ENCODE measurements around the gene IL5. TPM values are rescaled to one million over a fixed set of nuclear protein-coding genes. Genes with fewer than 3 reads are reported as not detected.
"Not testable (repeated sequence)": the region's sequence is repeated elsewhere in the genome, so short reads cannot be mapped to it uniquely, and the experiment has no call there.

The IL5 gene
- total RNA-seq, 1 experiment from 2014 or later, result not detected

DNA sequence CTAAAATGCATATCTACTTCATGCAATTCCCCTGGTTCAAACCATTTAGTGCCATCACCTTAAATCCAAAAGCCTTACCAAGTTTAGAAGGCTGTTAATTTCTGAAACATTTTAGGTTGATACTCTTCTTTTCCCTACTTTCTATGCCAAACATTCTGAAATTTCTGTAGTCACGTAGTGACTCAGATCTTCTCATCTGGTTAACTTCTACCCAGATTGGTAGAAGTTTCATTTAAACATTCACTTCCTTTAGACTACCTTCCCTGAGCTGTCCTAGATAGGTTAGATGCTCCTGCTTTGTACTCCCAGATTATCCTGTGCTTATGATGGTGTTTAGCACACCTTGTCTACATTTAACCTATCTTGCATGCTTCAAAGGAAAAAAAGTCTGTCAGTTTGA lies 23.3 kb upstream of the IL5 start:
- TF ChIP-seq, protein P1, sequence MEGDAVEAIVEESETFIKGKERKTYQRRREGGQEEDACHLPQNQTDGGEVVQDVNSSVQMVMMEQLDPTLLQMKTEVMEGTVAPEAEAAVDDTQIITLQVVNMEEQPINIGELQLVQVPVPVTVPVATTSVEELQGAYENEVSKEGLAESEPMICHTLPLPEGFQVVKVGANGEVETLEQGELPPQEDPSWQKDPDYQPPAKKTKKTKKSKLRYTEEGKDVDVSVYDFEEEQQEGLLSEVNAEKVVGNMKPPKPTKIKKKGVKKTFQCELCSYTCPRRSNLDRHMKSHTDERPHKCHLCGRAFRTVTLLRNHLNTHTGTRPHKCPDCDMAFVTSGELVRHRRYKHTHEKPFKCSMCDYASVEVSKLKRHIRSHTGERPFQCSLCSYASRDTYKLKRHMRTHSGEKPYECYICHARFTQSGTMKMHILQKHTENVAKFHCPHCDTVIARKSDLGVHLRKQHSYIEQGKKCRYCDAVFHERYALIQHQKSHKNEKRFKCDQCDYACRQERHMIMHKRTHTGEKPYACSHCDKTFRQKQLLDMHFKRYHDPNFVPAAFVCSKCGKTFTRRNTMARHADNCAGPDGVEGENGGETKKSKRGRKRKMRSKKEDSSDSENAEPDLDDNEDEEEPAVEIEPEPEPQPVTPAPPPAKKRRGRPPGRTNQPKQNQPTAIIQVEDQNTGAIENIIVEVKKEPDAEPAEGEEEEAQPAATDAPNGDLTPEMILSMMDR (conservative IDR thresholded peaks at IDR 0.05; ENCODE audit: low read depth, low read length), result no peak
- no peak for TF ChIP-seq EZH2 (IDR thresholded peaks at IDR 0.05; ENCODE audit: borderline replicate concordance, low read depth, low read length, poor library complexity, severe bottlenecking)
- intact Hi-C loops (cut with micrococcal nuclease; ENCODE audit: unreplicated experiment), result no loop called here
- Histone ChIP-seq H3K9me3 (ENCODE audit: low read depth, low read length, poor library complexity, severe bottlenecking) (no peaks in the 10 kb centered on the region), H3K4me1 (ENCODE audit: insufficient read depth, low read length, poor library complexity, severe bottlenecking) (no peaks in the 10 kb centered on the region), H3K4me3 (ENCODE audit: low read depth, low read length, poor library complexity, severe bottlenecking) (no peak overlapping the region), H3K27me3 (replicated peaks; ENCODE audit: insufficient read depth, low read depth, low read length, poor library complexity) (no peaks in the 10 kb centered on the region), H3K27ac (ENCODE audit: low read depth, low read length, poor library complexity, severe bottlenecking) (no peak overlapping the region), H3K36me3 (ENCODE audit: insufficient read depth, low read length, poor library complexity, severe bottlenecking) (peaks cover 7% of the 10 kb centered on the region)
- ChIA-PET CTCF (no interaction called here), POLR2A (ENCODE audit: low non-redundant PET) (no interaction called here)
- no TSS peak for BruUV-seq (replicated peaks)
- no peak for DNase-seq (ENCODE audit: low spot score)

DNA sequence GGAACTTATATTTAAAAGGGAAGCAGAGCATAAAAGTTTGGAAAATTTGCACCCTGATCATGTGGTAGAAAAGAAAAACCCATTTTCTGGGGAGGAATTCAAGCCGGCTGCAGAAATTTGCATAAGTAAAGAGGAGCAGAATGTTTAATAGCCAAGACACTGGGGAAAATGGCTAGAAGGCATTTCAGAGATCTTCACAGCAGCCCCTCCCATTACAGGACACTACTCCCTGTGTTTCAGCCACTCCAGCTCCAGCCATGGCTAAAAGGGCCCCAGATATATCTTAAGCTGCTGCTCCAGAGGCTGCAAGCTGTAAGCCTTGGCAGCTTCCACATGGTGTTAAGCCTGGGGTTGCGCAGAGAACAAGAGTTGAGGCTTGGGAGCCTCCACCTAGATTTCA lies 21.2 kb upstream of the IL5 start:
- H3K4me3 ChIP-seq (ENCODE audit: low read depth, low read length, poor library complexity, severe bottlenecking); BruUV-seq (replicated peaks); DNase-seq (ENCODE audit: low spot score); POLR2A ChIA-PET (ENCODE audit: low non-redundant PET); H3K27ac ChIP-seq (ENCODE audit: low read depth, low read length, poor library complexity, severe bottlenecking); H3K9me3 ChIP-seq (ENCODE audit: low read depth, low read length, poor library complexity, severe bottlenecking); intact Hi-C loops (cut with micrococcal nuclease; ENCODE audit: unreplicated experiment); H3K4me1 ChIP-seq (ENCODE audit: insufficient read depth, low read length, poor library complexity, severe bottlenecking); H3K27me3 ChIP-seq (replicated peaks; ENCODE audit: insufficient read depth, low read depth, low read length, poor library complexity); CTCF ChIA-PET: not testable (repeated sequence)
- peaks cover 16% of the 10 kb centered on the region for H3K36me3 ChIP-seq (ENCODE audit: insufficient read depth, low read length, poor library complexity, severe bottlenecking)

GRCh38 chr5:132561601-132562000 lies 18.3 kb upstream of the IL5 start:
- POLR2A ChIA-PET (ENCODE audit: low non-redundant PET), result no interaction called here
- intact Hi-C loops (cut with micrococcal nuclease; ENCODE audit: unreplicated experiment), result no loop called here
- Histone ChIP-seq H3K27me3 (replicated peaks; ENCODE audit: insufficient read depth, low read depth, low read length, poor library complexity) (no peaks in the 10 kb centered on the region), H3K36me3 (ENCODE audit: insufficient read depth, low read length, poor library complexity, severe bottlenecking) (peaks cover 15% of the 10 kb centered on the region), H3K4me1 (ENCODE audit: insufficient read depth, low read length, poor library complexity, severe bottlenecking) (no peaks in the 10 kb centered on the region), H3K4me3 (ENCODE audit: low read depth, low read length, poor library complexity, severe bottlenecking) (no peak overlapping the region), H3K9me3 (ENCODE audit: low read depth, low read length, poor library complexity, severe bottlenecking) (no peaks in the 10 kb centered on the region), H3K27ac (ENCODE audit: low read depth, low read length, poor library complexity, severe bottlenecking) (no peak overlapping the region)
- BruUV-seq (replicated peaks), result no TSS peak
- DNase-seq (ENCODE audit: low spot score), result no peak
- CTCF ChIA-PET, result no interaction called here
- no peak for TF ChIP-seq EZH2 (IDR thresholded peaks at IDR 0.05; ENCODE audit: borderline replicate concordance, low read depth, low read length, poor library complexity, severe bottlenecking)
- TF ChIP-seq, protein P1 (conservative IDR thresholded peaks at IDR 0.05; ENCODE audit: low read depth, low read length), result no peak

GRCh38 chr5:132559383-132560060 lies 16.2 kb upstream of the IL5 start:
- ChIA-PET POLR2A (ENCODE audit: low non-redundant PET) (no interaction called here), CTCF (no interaction called here)
- Histone ChIP-seq H3K27ac (ENCODE audit: low read depth, low read length, poor library complexity, severe bottlenecking) (no peak overlapping the region), H3K36me3 (ENCODE audit: insufficient read depth, low read length, poor library complexity, severe bottlenecking) (peaks cover 15% of the 10 kb centered on the region), H3K4me1 (ENCODE audit: insufficient read depth, low read length, poor library complexity, severe bottlenecking) (peaks cover 4% of the 10 kb centered on the region), H3K4me3 (ENCODE audit: low read depth, low read length, poor library complexity, severe bottlenecking) (no peak overlapping the region), H3K9me3 (ENCODE audit: low read depth, low read length, poor library complexity, severe bottlenecking) (no peaks in the 10 kb centered on the region), H3K27me3 (replicated peaks; ENCODE audit: insufficient read depth, low read depth, low read length, poor library complexity) (no peaks in the 10 kb centered on the region)
- BruUV-seq (replicated peaks), result no TSS peak
- DNase-seq (ENCODE audit: low spot score), result no peak
- TF ChIP-seq, protein P1 (conservative IDR thresholded peaks at IDR 0.05; ENCODE audit: low read depth, low read length), result no peak
- TF ChIP-seq EZH2 (IDR thresholded peaks at IDR 0.05; ENCODE audit: borderline replicate concordance, low read depth, low read length, poor library complexity, severe bottlenecking), result no peak
- intact Hi-C loops (cut with micrococcal nuclease; ENCODE audit: unreplicated experiment), result no loop called here

Measured in A673 (cell line).